GM12878 (cell line): ENCODE results near the gene BIVM. TPM values are rescaled to one million over a fixed set of nuclear protein-coding genes. Genes with fewer than 3 reads are reported as not detected.

Source experiments
- ATAC-seq: fragments of 200-7000 bp; cut with Tn5 transposase; 3 replicates; pipeline ENCODE4 v1.9.1; 2020; ENCODE audit warnings: mild to moderate bottlenecking, moderate library complexity
- BruUV-seq: library from RNA; stranded (reverse); fragments of 400-500 nt; replicated peaks from 2 replicates; lab custom pipeline; 2021; lab: Mats Ljungman, UMichigan
- CTCF ChIA-PET: fragments of 300-600 bp; sonication (Branson Sonifier 250); formaldehyde crosslinking; extraction: SDS; loops from one replicate; lab custom pipeline; 2021; ENCODE audit warnings: inconsistent platforms; lab: Yijun Ruan, JAX
- POLR2A ChIA-PET: fragments of 350-600 bp; formaldehyde crosslinking; extraction: SDS; loops from one replicate; lab custom pipeline; 2021; ENCODE audit warnings: inconsistent platforms; lab: Charles Lee
- RAD21 ChIA-PET: fragments of 300-600 bp; sonication (Branson Sonifier 250); formaldehyde crosslinking; loops from one replicate; lab custom pipeline; 2023; ENCODE audit warnings: antibody characterized with exemption; ENCODE audit not compliant: unreplicated experiment; lab: Charles Lee
- SMC1A ChIA-PET: fragments of 300-600 bp; sonication (Branson Sonifier 250); formaldehyde crosslinking; loops from one replicate; lab custom pipeline; 2023; ENCODE audit not compliant: unreplicated experiment, uncharacterized antibody; lab: Charles Lee
- DNase-seq: peaks from one replicate; pipeline ENCODE4 v3.0.0-alpha.2; 2011; ENCODE audit warnings: low read depth, low spot score
- FAIRE-seq: peaks from 3 replicates; lab custom pipeline; 2011; peaks lifted over from hg19 to GRCh38; lab: Jason Lieb, UNC
- H2AFZ ChIP-seq: 2 replicates; pipeline ENCODE4 v1.6.0; 2011; ENCODE audit warnings: low read depth, low read length, control low read depth; ENCODE audit not compliant: control insufficient read depth
- H3K27ac ChIP-seq: 2 replicates; pipeline ENCODE4 v1.5.1; 2011; ENCODE audit warnings: control low read depth; ENCODE audit not compliant: control insufficient read depth, insufficient read depth
- H3K27me3 ChIP-seq, 2 experiments: replicated peaks in 1 of 2; 2 replicates each; pipeline versions ENCODE4 v1.6.0 to v1.6.1; 2011; ENCODE audit warnings: low read length in 1 of 2; ENCODE audit not compliant: control insufficient read depth in 2 of 2, insufficient read depth in 2 of 2
- H3K36me3 ChIP-seq, 2 experiments: 2 replicates each; pipeline ENCODE4 v1.5.1; 2011; ENCODE audit warnings: low read length in 1 of 2; ENCODE audit not compliant: control insufficient read depth in 2 of 2, insufficient read depth in 2 of 2
- H3K4me1 ChIP-seq: 2 replicates; pipeline ENCODE4 v1.6.1; 2011; ENCODE audit warnings: mild to moderate bottlenecking, low read length, moderate library complexity, mixed read lengths; ENCODE audit not compliant: control insufficient read depth, insufficient read depth
- H3K4me2 ChIP-seq: 2 replicates; pipeline ENCODE4 v1.6.0; 2011; ENCODE audit warnings: control low read depth; ENCODE audit not compliant: control insufficient read depth, insufficient read depth
- H3K4me3 ChIP-seq: fragments of 200-600 bp; sonication (generic); 2 replicates; pipeline ENCODE4 v1.5.1; 2016
- H3K79me2 ChIP-seq: 2 replicates; pipeline ENCODE4 v1.6.0; 2011; ENCODE audit warnings: low read length; ENCODE audit not compliant: control insufficient read depth, insufficient read depth
- H3K9ac ChIP-seq: 2 replicates; pipeline ENCODE4 v1.8.0; 2011; ENCODE audit warnings: low read length, control low read depth, mixed read lengths; ENCODE audit not compliant: control insufficient read depth, insufficient read depth
- H3K9me3 ChIP-seq: replicated peaks from 3 replicates; pipeline ENCODE4 v1.5.1; 2011; ENCODE audit warnings: mild to moderate bottlenecking, low read length; ENCODE audit not compliant: control insufficient read depth, insufficient read depth
- H4K20me1 ChIP-seq: 2 replicates; pipeline ENCODE4 v1.6.0; 2011; ENCODE audit not compliant: control insufficient read depth, insufficient read depth
- E2F8 ChIP-seq: fragments of 450-650 bp; IDR thresholded peaks from 2 replicates; pipeline ENCODE4 v1.6.1; 2018; ENCODE audit warnings: mild to moderate bottlenecking, low read depth, moderate library complexity; ENCODE audit not compliant: partially characterized antibody
- EZH2 ChIP-seq: IDR thresholded peaks from 2 replicates; pipeline ENCODE4 v1.6.1; 2012; ENCODE audit warnings: low read depth, mild to moderate bottlenecking, control low read depth, inconsistent platforms, low read length, borderline replicate concordance; ENCODE audit not compliant: control insufficient read depth
- FOXK2 ChIP-seq: fragments of 450-650 bp; IDR thresholded peaks from 2 replicates; pipeline ENCODE4 v1.6.1; 2017; ENCODE audit warnings: mild to moderate bottlenecking, moderate library complexity
- MAX ChIP-seq: IDR thresholded peaks from 2 replicates; pipeline ENCODE4 v1.6.1; 2012; ENCODE audit warnings: low read depth, low read length, improper control_type of control experiment
- MEF2A ChIP-seq: IDR thresholded peaks from 2 replicates; pipeline ENCODE4 v1.6.1; 2011; ENCODE audit warnings: low read depth, mild to moderate bottlenecking, low read length, moderate library complexity; ENCODE audit not compliant: insufficient read depth
- MYC ChIP-seq: IDR thresholded peaks from 2 replicates; pipeline ENCODE4 v1.6.1; 2011; ENCODE audit warnings: mild to moderate bottlenecking, low read length, moderate library complexity, inconsistent platforms; ENCODE audit not compliant: insufficient read depth, insufficient replicate concordance, insufficient read length, severe bottlenecking
- PBX3 ChIP-seq: IDR thresholded peaks from 2 replicates; pipeline ENCODE4 v1.6.1; 2011; ENCODE audit warnings: mild to moderate bottlenecking, low read depth, low read length, moderate library complexity; ENCODE audit not compliant: insufficient replicate concordance
- RUNX3 ChIP-seq: IDR thresholded peaks from 2 replicates; pipeline ENCODE4 v1.6.1; 2012; ENCODE audit warnings: low read length, inconsistent platforms
- TCF3 ChIP-seq: IDR thresholded peaks from 2 replicates; pipeline ENCODE4 v1.6.1; 2012; ENCODE audit warnings: low read depth, mild to moderate bottlenecking, low read length, borderline replicate concordance; ENCODE audit not compliant: insufficient read depth
- ZNF687 ChIP-seq: fragments of 450-650 bp; IDR thresholded peaks from 2 replicates; pipeline ENCODE4 v1.6.1; 2017; ENCODE audit warnings: mild to moderate bottlenecking, moderate library complexity
- WGBS: methylation state at CpG from one replicate; pipeline ENCODE4 v1.1.6; 2016; ENCODE audit warnings: low lambda C conversion rate; ENCODE audit not compliant: insufficient replicate concordance, insufficient coverage; ENCODE audit errors: missing lambda C conversion rate; 5-methylcytosine and 5-hydroxymethylcytosine counted together
- in situ Hi-C: fragments of 300-500 bp; cut with MboI; formaldehyde crosslinking; loops from 9 replicates; pipeline ENCODE4 v1.14.3; 2018; ENCODE audit warnings: mixed read lengths
- intact Hi-C: fragments of 100-400 bp; cut with micrococcal nuclease; formaldehyde crosslinking; loops from one replicate; pipeline ENCODE4 v1.14.2; 2022; ENCODE audit not compliant: unreplicated experiment
- polyA plus RNA-seq, 11 experiments: library from polyadenylated mRNA; depleted of rRNA in 4 of 11; unstranded in 6 of 11; stranded (reverse) in 5 of 11; fragments of >200 nt; fragmentation: Nextera tagmentation in 4 of 11; fragmentation: Illumina TruSeq in 1 of 11; extraction: Ambion mirVana in 4 of 11; extraction: Trizol in 1 of 11; gene quantifications; 1 replicate in 1 of 11; 2 replicates in 10 of 11; pipeline versions ENCODE4 v1.2.1 to v1.2.3, GENCODE V29; 2011 to 2016; ENCODE audit warnings: inconsistent platforms in 2 of 11, missing spikeins in 2 of 11, low read depth in 1 of 11
- total RNA-seq, 4 experiments: library from RNA; depleted of rRNA in 3 of 4; stranded (reverse); fragments of >200 nt in 3 of 4; fragmentation: Illumina TruSeq in 1 of 4; extraction: Trizol in 1 of 4; gene quantifications; 2 replicates each; pipeline versions ENCODE4 v1.2.1 to v1.2.3, GENCODE V29; 2013 to 2021

BIVM gene
- total and polyA plus RNA-seq, 10 of the 15 experiments (the other 5 are each of a cell fraction or from before 2014, with no cell fraction given), result 3.4 to 20.1 (median 14.1) TPM

- SMC1A ChIA-PET, result interaction anchor here (0.8 to 3.0 kb wide), 12 partner anchors 9 to 291 kb away, joined by 3 to 53 read pairs (median 4); partner anchors contain the start of gene TPP2
- Histone ChIP-seq H3K27ac (peak overlapping the region; percentile 96), H3K36me3 (peaks cover 0 to 4% of the 10 kb centered on the region in 2 experiments; a peak in 2 of 4 replicates), H4K20me1 (no peaks in the 10 kb centered on the region), H2AFZ (peak overlapping the region; percentile 54), H3K79me2 (peaks cover 51% of the 10 kb centered on the region), H3K9ac (peak overlapping the region; percentile 98), H3K4me1 (peaks cover 3% of the 10 kb centered on the region; the same call in 1 of the 2 replicates), H3K27me3 (no peaks in the 10 kb centered on the region), H3K4me3 (peak overlapping the region; percentile 98), H3K4me2 (peak overlapping the region; percentile 76), H3K9me3 (no peaks in the 10 kb centered on the region)
- WGBS, result 1% methylated on average over 31 of the region's 31 CpGs
- FAIRE-seq, result peak; percentile 27
- in situ Hi-C loops, result loop anchor here (5.0 kb wide), 1 partner anchor 249 kb away; the partner anchor contains the start of gene TPP2
- POLR2A ChIA-PET, result interaction anchor here (0.5 to 4.8 kb wide), 8 partner anchors 8 to 278 kb away, joined by 3 to 81 read pairs (median 3); partner anchors contain the start of gene TPP2
- no TSS peak for BruUV-seq
- RAD21 ChIA-PET, result interaction anchor here (0.7 to 3.6 kb wide), 9 partner anchors 24 to 264 kb away, joined by 3 to 32 read pairs (median 6); partner anchors contain the start of genes TEX30 and TPP2
- peak; percentile 77 for ATAC-seq
- DNase-seq, result no peak
- CTCF ChIA-PET, result interaction anchor here (0.7 to 5.4 kb wide), 12 partner anchors 9 to 267 kb away, joined by 3 to 106 read pairs (median 6); partner anchors contain the start of genes BIVM, POGLUT2 and TPP2
- intact Hi-C loops, result loop anchor here (1.0 to 5.0 kb wide), 3 partner anchors 46 to 266 kb away; no protein-coding TSS in a partner anchor
- TF ChIP-seq MYC (no peak), MAX (peak; percentile 31; the same call in 1 of the 2 replicates), RUNX3 (peak; percentile 70), ZNF687 (no peak), PBX3 (no peak), FOXK2 (no peak), MEF2A (no peak), TCF3 (no peak), EZH2 (no peak), E2F8 (no peak)
Measured at GRCh38 chr13:102846261-102847015, 47.5 kb downstream of the BIVM start.
